HepG2 (cell line): Measurements from ENCODE around the gene CKLF. TPM values are rescaled to one million over a fixed set of nuclear protein-coding genes. Genes with fewer than 3 reads are reported as not detected.

Experiments used
- ATAC-seq: fragments of 200-7000 bp; cut with Tn5 transposase; 3 replicates; pipeline ENCODE4 v1.9.1; 2020; ENCODE audit warnings: mild to moderate bottlenecking, moderate library complexity
- BruUV-seq: library from RNA; stranded (reverse); fragments of 400-500 nt; replicated peaks from 2 replicates; lab custom pipeline; 2021; lab: Mats Ljungman, UMichigan
- CTCF ChIA-PET: fragments of 300-600 bp; formaldehyde crosslinking; extraction: SDS; loops from one replicate; lab custom pipeline; 2021; ENCODE audit warnings: low total read pairs, inconsistent platforms, low intra/inter-chr PET ratio; lab: Yijun Ruan, JAX
- POLR2A ChIA-PET: fragments of 350-600 bp; sonication (Branson Sonifier 250); formaldehyde crosslinking; loops from one replicate; lab custom pipeline; 2020; ENCODE audit warnings: antibody characterized with exemption, inconsistent platforms; lab: Yijun Ruan, JAX
- DNase-seq: peaks from one replicate; pipeline ENCODE4 v3.0.0-alpha.2; 2015; ENCODE audit warnings: low spot score
- FAIRE-seq: peaks from 3 replicates; lab custom pipeline; 2011; peaks lifted over from hg19 to GRCh38; lab: Jason Lieb, UNC
- H2AFZ ChIP-seq: one replicate; pipeline ENCODE4 v1.6.1; 2011; ENCODE audit warnings: low read length, inconsistent platforms
- H3K27ac ChIP-seq: fragments of 300-600 bp; 3 replicates; pipeline ENCODE4 v1.8.0; 2011; ENCODE audit warnings: mixed run types, mild to moderate bottlenecking, mixed read lengths, low read length, inconsistent platforms; ENCODE audit not compliant: insufficient read depth; ENCODE audit errors: extremely low read length
- H3K27me3 ChIP-seq, 2 experiments: fragments of 200-600 bp in 1 of 2; 2 replicates in 1 of 2; 3 replicates in 1 of 2; pipeline versions ENCODE4 v1.6.0 to v1.8.0; 2011; ENCODE audit warnings: low read length in 2 of 2, mild to moderate bottlenecking in 2 of 2, moderate library complexity in 2 of 2, inconsistent platforms in 1 of 2; ENCODE audit not compliant: insufficient read depth in 2 of 2, control insufficient read depth in 1 of 2
- H3K36me3 ChIP-seq, 2 experiments: fragments of 200-600 bp in 1 of 2; replicated peaks in 1 of 2; 2 replicates in 1 of 2; 3 replicates in 1 of 2; pipeline versions ENCODE4 v1.5.1 to v1.8.0; 2011; ENCODE audit warnings: low read length in 2 of 2, inconsistent platforms in 1 of 2; ENCODE audit not compliant: insufficient read depth in 2 of 2, control insufficient read depth in 1 of 2
- H3K4me1 ChIP-seq: 2 replicates; pipeline ENCODE4 v1.5.1; 2012; ENCODE audit warnings: low read length, inconsistent platforms; ENCODE audit not compliant: insufficient read depth
- H3K4me2 ChIP-seq: 2 replicates; pipeline ENCODE4 v1.6.0; 2011; ENCODE audit warnings: low read depth, low read length, inconsistent platforms
- H3K4me3 ChIP-seq, 3 experiments: fragments of 200-600 bp in 1 of 3; sonication (generic), shearing (Covaris generic) in 1 of 3; replicated peaks in 1 of 3; 2 replicates each; pipeline ENCODE4 v1.5.1; 2011 to 2016; ENCODE audit warnings: low read length in 3 of 3, inconsistent platforms in 2 of 3, low read depth in 2 of 3, mild to moderate bottlenecking in 2 of 3, control low read depth in 1 of 3, mixed read lengths in 1 of 3; ENCODE audit not compliant: insufficient read depth in 1 of 3
- H3K79me2 ChIP-seq: one replicate; pipeline ENCODE4 v1.6.1; 2011; ENCODE audit warnings: low read length, inconsistent platforms; ENCODE audit not compliant: insufficient read depth
- H3K9ac ChIP-seq: 2 replicates; pipeline ENCODE4 v1.6.0; 2011; ENCODE audit warnings: mild to moderate bottlenecking, low read depth, low read length, inconsistent platforms; ENCODE audit not compliant: insufficient read depth
- H3K9me3 ChIP-seq: 2 replicates; pipeline ENCODE4 v1.5.1; 2012; ENCODE audit warnings: mild to moderate bottlenecking, low read length
- H4K20me1 ChIP-seq: 2 replicates; pipeline ENCODE4 v1.6.0; 2011; ENCODE audit warnings: inconsistent platforms, mild to moderate bottlenecking, low read length, moderate library complexity; ENCODE audit not compliant: insufficient read depth
- CEBPG ChIP-seq: IDR thresholded peaks from 2 replicates; pipeline ENCODE4 v1.6.1; 2016
- CREB1 ChIP-seq, 2 experiments: fragments of 450-650 bp in 1 of 2; IDR thresholded peaks; 2 replicates each; pipeline ENCODE4 v1.6.1; 2016 to 2017; ENCODE audit warnings: control low read depth in 1 of 2, mild to moderate bottlenecking in 1 of 2, missing compliant biosample characterization in 1 of 2, missing genetic modification characterization in 1 of 2
- FUBP1 ChIP-seq: sonication (generic); formaldehyde crosslinking; IDR thresholded peaks from 2 replicates; pipeline ENCODE4 v1.5.1; 2020; ENCODE audit warnings: missing genetic modification reagents, mild to moderate bottlenecking, borderline replicate concordance
- HNF1A ChIP-seq, 2 experiments: sonication (generic) in 1 of 2; formaldehyde crosslinking in 1 of 2; IDR thresholded peaks; 2 replicates each; pipeline versions ENCODE4 v1.4.0 to v1.6.1; 2016 to 2020; ENCODE audit warnings: borderline replicate concordance in 1 of 2, low read depth in 1 of 2, mild to moderate bottlenecking in 1 of 2, missing genetic modification reagents in 1 of 2
- JDP2 ChIP-seq: sonication (generic); formaldehyde crosslinking; IDR thresholded peaks from 2 replicates; pipeline ENCODE4 v1.8.1; 2022; ENCODE audit warnings: missing genetic modification reagents, borderline replicate concordance
- TMF1 ChIP-seq: sonication (generic); formaldehyde crosslinking; IDR thresholded peaks from 2 replicates; pipeline ENCODE4 v1.8.1; 2022; ENCODE audit warnings: low read depth, missing genetic modification reagents
- ZBTB20 ChIP-seq: sonication (generic); formaldehyde crosslinking; IDR thresholded peaks from 2 replicates; pipeline ENCODE4 v1.8.1; 2023; ENCODE audit warnings: missing genetic modification reagents, low read depth, mild to moderate bottlenecking, borderline replicate concordance
- ZNF543 ChIP-seq: sonication (generic); formaldehyde crosslinking; IDR thresholded peaks from 2 replicates; pipeline ENCODE4 v1.4.0; 2020; ENCODE audit warnings: mild to moderate bottlenecking, missing genetic modification reagents
- ZNF563 ChIP-seq: sonication (generic); formaldehyde crosslinking; IDR thresholded peaks from 2 replicates; pipeline ENCODE4 v1.8.0; 2022; ENCODE audit warnings: mild to moderate bottlenecking, moderate library complexity, missing genetic modification reagents
- ZNF616 ChIP-seq: sonication (generic); formaldehyde crosslinking; IDR thresholded peaks from 2 replicates; pipeline ENCODE4 v1.5.0; 2020; ENCODE audit warnings: low read depth, mild to moderate bottlenecking, missing genetic modification reagents
- ZNF687 ChIP-seq: sonication (generic); formaldehyde crosslinking; IDR thresholded peaks from 2 replicates; pipeline ENCODE4 v1.5.1; 2020; ENCODE audit warnings: mild to moderate bottlenecking, missing genetic modification reagents, moderate library complexity
- WGBS: methylation state at CpG from one replicate; pipeline ENCODE4 v1.1.6; 2017; ENCODE audit warnings: low lambda C conversion rate; 5-methylcytosine and 5-hydroxymethylcytosine counted together
- in situ Hi-C: cut with HindIII; loops from 2 replicates; pipeline ENCODE4 v1.10.0; 2017; ENCODE audit warnings: low pct_unique_long_range_greater_than_20kb; ENCODE audit not compliant: extremely low pct_ligation_motif_present
- intact Hi-C: fragments of 100-400 bp; cut with micrococcal nuclease; formaldehyde crosslinking; loops from one replicate; pipeline ENCODE4 v1.10.0; 2022; ENCODE audit not compliant: unreplicated experiment
- polyA plus RNA-seq, 8 experiments: library from polyadenylated mRNA; depleted of rRNA in 3 of 8; stranded (reverse) in 7 of 8; unstranded in 1 of 8; fragments of >200 nt; fragmentation: Illumina TruSeq in 4 of 8; extraction: Trizol in 4 of 8; gene quantifications; 2 replicates each; pipeline versions ENCODE4 v1.2.1 to v1.2.3, GENCODE V29; 2011 to 2016; ENCODE audit warnings: low read depth in 4 of 8, missing spikeins in 1 of 8, mixed read lengths in 1 of 8; ENCODE audit not compliant: insufficient read depth in 1 of 8
- total RNA-seq, 5 experiments: library from RNA; depleted of rRNA; stranded (reverse); fragments of >200 nt; fragmentation: Illumina TruSeq; extraction: Trizol; gene quantifications; 2 replicates each; pipeline ENCODE4 v1.2.3, GENCODE V29; 2016; ENCODE audit warnings: low read depth in 1 of 5

CKLF gene
- total and polyA plus RNA-seq, 2 of the 13 experiments (the other 11 are each of a cell fraction or from before 2014, with no cell fraction given): 120 to 167 TPM

- no peak for FAIRE-seq
- Histone ChIP-seq H3K27ac (peak overlapping the region; percentile 13), H3K9ac (no peak overlapping the region), H4K20me1 (no peaks in the 10 kb centered on the region), H3K4me3 (no peak overlapping the region), H3K36me3 (peaks cover 18 to 43% of the 10 kb centered on the region in 2 experiments), H3K9me3 (no peaks in the 10 kb centered on the region), H2AFZ (no peak overlapping the region), H3K79me2 (no peaks in the 10 kb centered on the region), H3K27me3 (no peaks in the 10 kb centered on the region), H3K4me1 (peaks cover 37% of the 10 kb centered on the region), H3K4me2 (no peak overlapping the region)
- no TSS peak for BruUV-seq
- intact Hi-C loops: no loop called here
- in situ Hi-C loops: no loop called here
- ChIA-PET POLR2A (no interaction called here), CTCF (no interaction called here)
- peak; percentile 45 for ATAC-seq
- WGBS: 77% methylated on average over 9 of the region's 12 CpGs
- DNase-seq: peak; percentile 23
- TF ChIP-seq CEBPG (CRISPR knock-in tag) (peak; percentile 47), CREB1 (IDR thresholded peaks at IDR 0.05) (no peak), CREB1 (CRISPR knock-in tag; IDR thresholded peaks at IDR 0.05) (no peak), ZNF563 (no peak), HNF1A (IDR thresholded peaks at IDR 0.05; ENCODE audit: low read depth) (no peak), HNF1A (CRISPR knock-in tag; IDR thresholded peaks at IDR 0.05; ENCODE audit: borderline replicate concordance) (no peak), JDP2 (CRISPR knock-in tag) (no peak), ZNF687 (peak; percentile 48), ZNF616 (CRISPR knock-in tag) (no peak), FUBP1 (CRISPR knock-in tag) (no peak), ZBTB20 (CRISPR knock-in tag) (0 out of 2 replicates have a peak, but pooled peaks have one; percentile 54), TMF1 (CRISPR knock-in tag) (no peak), ZNF543 (CRISPR knock-in tag) (no peak)
Observed at GRCh38 chr16:66614161-66614802, 61.9 kb downstream of the CKLF start.
